WTC11 (cell line): ENCODE results near the gene NCAM2. TPM values are rescaled to one million over a fixed set of nuclear protein-coding genes. Genes with fewer than 3 reads are reported as not detected.

ENCODE experiments used
- ATAC-seq: fragments of 200-7000 bp; cut with Tn5 transposase; 2 replicates; pipeline ENCODE4 v1.10.0; 2021; ENCODE audit warnings: mild to moderate bottlenecking, moderate library complexity
- CTCF ChIA-PET: fragments of 300-600 bp; sonication (Branson Sonifier 250); formaldehyde crosslinking; loops from one replicate; lab custom pipeline; 2021; ENCODE audit warnings: antibody characterized with exemption; lab: Charles Lee
- POLR2A ChIA-PET: fragments of 350-600 bp; sonication (Branson Sonifier 250); formaldehyde crosslinking; loops from one replicate; lab custom pipeline; 2021; ENCODE audit warnings: antibody characterized with exemption; lab: Charles Lee
- DNase-seq: peaks from one replicate; pipeline ENCODE4 v3.0.0; 2021; ENCODE audit warnings: low spot score
- H3K27ac Mint-ChIP-seq: 2 replicates; pipeline ENCODE4 v1.8.0; 2021; ENCODE audit warnings: mixed read lengths
- H3K27me3 Mint-ChIP-seq: 2 replicates; pipeline ENCODE4 v1.8.0; 2021; ENCODE audit warnings: low read depth, mild to moderate bottlenecking, moderate library complexity, mixed read lengths
- H3K36me3 Mint-ChIP-seq: 2 replicates; pipeline ENCODE4 v1.8.0; 2021; ENCODE audit warnings: mixed read lengths
- H3K4me1 Mint-ChIP-seq: 2 replicates; pipeline ENCODE4 v1.8.0; 2022; ENCODE audit warnings: mixed read lengths
- H3K4me3 Mint-ChIP-seq: 2 replicates; pipeline ENCODE4 v1.8.0; 2021; ENCODE audit warnings: mild to moderate bottlenecking, moderate library complexity, mixed read lengths
- H3K9me3 Mint-ChIP-seq: 2 replicates; pipeline ENCODE4 v1.8.0; 2021; ENCODE audit warnings: mixed read lengths
- ATF1 ChIP-seq: sonication (generic); formaldehyde crosslinking; IDR thresholded peaks from 2 replicates; pipeline ENCODE4 v1.8.1; 2023; ENCODE audit warnings: mild to moderate bottlenecking, moderate library complexity, missing genetic modification reagents
- CTCF ChIP-seq: fragments of 200-600 bp; IDR thresholded peaks from 2 replicates; pipeline ENCODE4 v1.8.0; 2022; ENCODE audit warnings: antibody characterized with exemption
- E2F5 ChIP-seq: sonication (generic); formaldehyde crosslinking; IDR thresholded peaks from 2 replicates; pipeline ENCODE4 v1.8.1; 2022; ENCODE audit warnings: mild to moderate bottlenecking, moderate library complexity, missing genetic modification reagents
- JUN ChIP-seq: sonication (generic); formaldehyde crosslinking; IDR thresholded peaks from 2 replicates; pipeline ENCODE4 v1.8.0; 2023; ENCODE audit warnings: mild to moderate bottlenecking, missing genetic modification reagents
- KAT7 ChIP-seq: sonication (generic); formaldehyde crosslinking; IDR thresholded peaks from 2 replicates; pipeline ENCODE4 v1.8.1; 2023; ENCODE audit warnings: missing genetic modification reagents, mild to moderate bottlenecking, borderline replicate concordance
- NR3C1 ChIP-seq: sonication (generic); formaldehyde crosslinking; conservative IDR thresholded peaks from 2 replicates; pipeline ENCODE4 v1.8.1; 2023; ENCODE audit warnings: low read depth, mild to moderate bottlenecking, missing genetic modification reagents
- PREB ChIP-seq: sonication (generic); formaldehyde crosslinking; IDR thresholded peaks from 2 replicates; pipeline ENCODE4 v1.8.1; 2022; ENCODE audit warnings: mild to moderate bottlenecking, missing genetic modification reagents, moderate library complexity, borderline replicate concordance
- SOX15 ChIP-seq: fragments of 250-450 bp; sonication (Bioruptor Pico); IDR thresholded peaks from 2 replicates; pipeline ENCODE4 v1.9.0; 2021; ENCODE audit warnings: mild to moderate bottlenecking
- SP1 ChIP-seq: sonication (generic); formaldehyde crosslinking; conservative IDR thresholded peaks from 2 replicates; pipeline ENCODE4 v1.8.1; 2022; ENCODE audit warnings: missing genetic modification reagents
- ZBTB21 ChIP-seq: sonication (generic); formaldehyde crosslinking; IDR thresholded peaks from 2 replicates; pipeline ENCODE4 v1.8.1; 2023; ENCODE audit warnings: mild to moderate bottlenecking, missing genetic modification reagents, borderline replicate concordance
- ZMAT4 ChIP-seq: fragments of 250-450 bp; sonication (Bioruptor Pico); IDR thresholded peaks from 2 replicates; pipeline ENCODE4 v1.9.0; 2021; ENCODE audit warnings: mild to moderate bottlenecking
- ZNF138 ChIP-seq: sonication (generic); formaldehyde crosslinking; conservative IDR thresholded peaks from 2 replicates; pipeline ENCODE4 v1.8.1; 2022; ENCODE audit warnings: mild to moderate bottlenecking, moderate library complexity, missing genetic modification reagents
- ZNF512 ChIP-seq: sonication (generic); formaldehyde crosslinking; IDR thresholded peaks from 2 replicates; pipeline ENCODE4 v1.8.1; 2022; ENCODE audit warnings: missing genetic modification reagents, borderline replicate concordance
- ZSCAN18 ChIP-seq: fragments of 250-450 bp; sonication (Bioruptor Pico); IDR thresholded peaks from 2 replicates; pipeline ENCODE4 v2.1.2; 2022; ENCODE audit warnings: mild to moderate bottlenecking, moderate library complexity
- total RNA-seq: library from RNA; stranded (reverse); gene quantifications from 3 replicates; pipeline ENCODE4 v1.2.3, GENCODE V29; 2021

The NCAM2 gene
- total RNA-seq, 1 experiment from 2014 or later: 1.6 TPM

- TF ChIP-seq ZSCAN18 (CRISPR knock-in tag) (no peak), KAT7 (CRISPR knock-in tag) (no peak), ATF1 (no peak), ZMAT4 (CRISPR knock-in tag) (no peak), ZNF512 (CRISPR knock-in tag) (no peak), NR3C1 (CRISPR knock-in tag) (no peak)
Measured at GRCh38 chr21:21159253-21159899, 161.2 kb downstream of the NCAM2 start (continued).

- Mint-ChIP-seq H3K9me3 (peaks cover 10% of the 10 kb centered on the region), H3K4me1 (0 out of 2 replicates have a peak, but pooled peaks cover 2% of the 10 kb centered on the region), H3K36me3 (no peaks in the 10 kb centered on the region), H3K27ac (peak overlapping the region; percentile 19; the same call in 1 of the 2 replicates), H3K4me3 (no peak overlapping the region), H3K27me3 (no peaks in the 10 kb centered on the region)
- ATAC-seq (no peak), DNase-seq (no peak)
- CTCF ChIA-PET: no interaction called here
- TF ChIP-seq PREB (no peak), JUN (CRISPR knock-in tag) (no peak), ZBTB21 (CRISPR knock-in tag) (no peak), ZNF138 (CRISPR knock-in tag) (no peak), SOX15 (CRISPR knock-in tag) (no peak), ZSCAN18 (CRISPR knock-in tag) (no peak), SP1 (no peak)
- POLR2A ChIA-PET: interaction anchor here (0.5 kb wide), 1 partner anchor 1358 kb away, joined by 4 read pairs; no protein-coding TSS in a partner anchor
Measured at GRCh38 chr21:21162786-21163185, 164.6 kb downstream of the NCAM2 start.

- CTCF ChIA-PET: no interaction called here
- peak; percentile 57 for ATAC-seq
- H3K27me3 Mint-ChIP-seq: no peaks in the 10 kb centered on the region
Measured at GRCh38 chr21:21163904-21164303, 165.7 kb downstream of the NCAM2 start.

More at GRCh38 chr21:21163904-21164303, 165.7 kb downstream of the NCAM2 start:
- POLR2A ChIA-PET: no interaction called here
- peak; percentile 29 for DNase-seq
- Mint-ChIP-seq H3K4me3 (no peak overlapping the region), H3K4me1 (0 out of 2 replicates have a peak, but pooled peaks cover 2% of the 10 kb centered on the region), H3K27ac (no peak overlapping the region), H3K9me3 (peaks cover 10% of the 10 kb centered on the region), H3K36me3 (no peaks in the 10 kb centered on the region)
- TF ChIP-seq E2F5 (CRISPR knock-in tag): no peak
- peak; percentile 41; the same call in 1 of the 2 replicates for TF ChIP-seq CTCF
